Renal cortex interstitium (tissue), 11 donors: Measurements from ENCODE around the gene CLVS2. TPM values are rescaled to one million over a fixed set of nuclear protein-coding genes. Genes with fewer than 3 reads are reported as not detected.

Experiments
- DNase-seq, 11 donors: peaks; one replicate each; pipeline ENCODE4 v3.0.0-alpha.2; 2013; ENCODE audit warnings: low read depth in 9 of 11, low spot score in 4 of 11; ENCODE audit errors: extremely low read depth in 1 of 11
- polyA plus RNA-seq, 3 donors: library from polyadenylated mRNA; unstranded; fragments of 120-200 nt; gene quantifications; one replicate each; pipeline ENCODE4 v1.2.1, GENCODE V29; 2013; ENCODE audit not compliant: insufficient read length in 3 of 3

CLVS2 gene
- polyA plus RNA-seq, 3 donors, result 0.15 to 0.29 (median 0.28) TPM

GRCh38 chr6:123016431-123017103, 20.5 kb downstream of the CLVS2 start:
- DNase-seq, result no peak

DNA sequence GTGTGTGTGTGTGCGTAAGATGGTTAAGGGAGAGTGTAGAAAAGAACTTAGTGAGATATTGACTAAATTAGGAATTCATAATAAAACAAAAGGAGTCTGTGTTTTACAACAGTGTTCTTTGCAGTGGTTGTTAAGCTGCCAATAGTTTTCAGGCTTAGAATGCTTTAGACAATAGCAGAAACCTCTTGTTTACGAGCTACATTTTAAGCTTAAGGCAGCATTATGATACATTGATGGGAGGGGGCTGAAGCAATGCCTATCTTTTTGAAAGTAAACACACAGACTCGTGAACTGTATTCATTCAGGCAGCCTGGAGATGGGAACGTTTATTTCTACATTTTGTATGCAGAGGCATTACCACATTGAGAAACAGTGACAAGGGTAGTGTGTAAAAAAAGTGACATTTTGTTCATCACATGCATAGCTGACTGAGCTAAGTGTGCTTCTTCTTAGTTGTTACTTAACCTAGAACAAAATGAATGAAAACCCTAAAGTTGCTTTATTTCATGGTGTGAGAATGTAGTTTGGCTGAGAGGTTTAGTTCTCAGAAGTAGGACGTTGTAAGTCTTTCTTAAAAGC, 21.2 kb downstream of the CLVS2 start:
- DNase-seq, result no peak

DNA sequence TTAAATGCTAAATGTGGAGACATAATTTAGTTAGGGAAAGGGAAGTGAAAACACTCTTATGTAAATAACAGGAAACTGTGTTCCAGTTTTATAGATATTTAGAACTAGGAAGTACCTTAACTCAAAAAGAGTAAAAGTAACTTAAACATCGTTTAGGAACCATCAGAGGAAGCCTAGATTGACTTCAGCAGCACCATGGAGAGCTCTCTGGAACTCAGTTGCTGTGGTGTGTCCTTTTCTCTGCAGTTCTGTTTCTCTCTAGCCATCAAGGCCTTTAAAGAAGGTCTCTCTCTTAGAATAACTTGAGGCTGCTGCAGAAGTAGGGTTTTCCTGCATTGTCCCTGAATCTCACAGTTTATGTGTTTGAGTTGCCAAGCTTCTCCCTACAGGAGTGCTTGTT, 26.9 kb downstream of the CLVS2 start:
- peak in 4 of 11 donors; percentile 13 to 32 (median 20) for DNase-seq

GRCh38 chr6:123024976-123025375, 28.9 kb downstream of the CLVS2 start:
- DNase-seq, result peak in 3 of 11 donors; percentile 15 to 44 (median 35)

DNA sequence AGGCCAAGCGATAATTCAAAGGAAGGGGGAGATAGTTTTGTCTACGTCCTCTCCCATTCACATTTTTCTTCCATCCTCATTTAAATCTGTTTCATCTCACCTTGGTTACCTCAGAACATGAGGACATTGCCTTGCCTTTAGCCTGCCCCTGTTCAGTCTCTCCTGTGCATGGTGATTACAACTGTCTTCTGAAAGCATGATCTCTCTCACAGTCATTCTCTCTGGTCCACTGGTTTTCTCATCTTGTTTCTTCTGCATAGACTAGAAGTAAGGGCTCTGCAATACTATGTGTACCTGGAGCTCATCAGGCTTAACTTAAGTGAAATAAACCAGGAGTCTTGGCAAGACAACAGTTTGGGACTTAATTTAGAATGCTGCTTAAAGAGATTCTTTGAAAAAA, 31.4 kb downstream of the CLVS2 start:
- DNase-seq, result no peak

DNA sequence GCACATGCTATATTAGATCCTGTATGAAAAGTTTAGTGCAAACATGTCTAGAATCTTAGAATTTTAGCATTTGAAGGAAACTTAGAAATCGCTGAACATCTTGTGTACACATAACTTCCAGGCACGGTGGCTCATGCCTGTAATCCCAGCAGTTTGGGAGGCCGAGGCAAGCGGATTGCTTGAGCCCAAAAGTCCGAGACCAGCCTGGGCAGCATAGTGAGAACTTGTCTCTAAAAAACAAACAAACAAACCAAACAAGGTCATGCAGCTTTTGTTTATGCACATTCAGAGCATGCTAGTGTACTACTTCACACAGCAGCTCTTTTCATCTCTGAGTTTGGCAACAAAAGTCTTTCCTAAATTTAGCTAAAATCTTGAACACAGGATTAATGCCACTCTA, 32.2 kb downstream of the CLVS2 start:
- no peak for DNase-seq

GRCh38 chr6:123030282-123030681, 34.2 kb downstream of the CLVS2 start:
- DNase-seq, result no peak

DNA sequence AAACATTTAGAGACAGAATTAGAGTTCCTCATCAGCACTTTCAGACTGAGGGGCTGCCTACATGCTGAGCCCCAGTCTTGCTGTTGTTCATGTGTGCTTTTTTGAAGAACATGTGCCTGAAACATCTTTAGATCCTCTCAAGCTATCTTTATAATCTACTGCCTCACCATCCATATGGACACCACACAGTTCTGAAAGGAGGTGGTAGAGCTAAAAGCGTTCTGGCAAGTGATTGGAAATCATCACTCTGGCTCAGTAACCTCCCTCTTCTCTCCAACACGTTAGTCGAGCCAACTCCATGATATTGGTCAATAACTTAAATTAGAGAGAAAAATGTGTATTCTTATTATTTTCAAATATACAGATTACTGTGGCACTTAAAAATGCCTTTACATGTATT, 40.6 kb downstream of the CLVS2 start:
- DNase-seq, result no peak

DNA sequence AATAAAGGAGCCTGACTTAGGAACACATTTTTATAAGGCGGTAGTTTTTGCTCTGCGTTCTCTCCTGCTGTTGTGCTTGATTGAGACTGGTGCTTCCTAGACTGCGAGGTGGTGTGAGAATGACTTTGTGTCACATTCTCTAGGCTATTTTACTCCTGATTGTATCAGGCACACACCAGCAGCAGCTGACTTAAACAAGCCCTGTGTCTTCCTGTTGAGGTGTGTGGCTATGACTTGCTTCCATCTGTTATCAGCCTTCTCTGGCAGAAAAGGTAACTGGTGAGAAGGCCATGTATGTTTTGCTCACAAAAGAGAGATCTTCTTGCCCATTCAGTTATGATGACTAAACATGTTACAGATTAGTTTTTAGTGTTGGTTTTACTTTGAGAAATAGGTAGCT, 43.4 kb downstream of the CLVS2 start:
- no peak for DNase-seq

DNA sequence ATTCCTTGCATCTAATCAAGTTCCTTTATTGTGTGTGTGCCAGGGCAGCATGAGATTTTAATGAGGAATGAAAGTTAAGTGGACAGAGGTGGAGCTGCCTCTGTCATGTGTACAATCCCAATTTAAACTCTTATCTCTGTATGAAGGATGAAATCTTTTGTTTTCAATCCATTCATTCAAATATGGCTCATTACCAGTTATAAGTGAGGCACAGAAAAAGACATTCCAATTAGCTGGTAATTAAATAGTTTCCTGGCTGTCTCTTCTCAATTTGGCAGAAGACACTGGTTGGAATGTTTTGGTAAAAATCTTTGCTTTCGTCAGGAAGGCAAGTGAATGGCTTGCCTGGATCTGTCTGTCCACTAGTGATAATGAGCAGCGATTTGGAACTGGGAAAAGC, 46.4 kb downstream of the CLVS2 start:
- no peak for DNase-seq

GRCh38 chr6:123044341-123044860, 48.4 kb downstream of the CLVS2 start:
- no peak for DNase-seq

DNA sequence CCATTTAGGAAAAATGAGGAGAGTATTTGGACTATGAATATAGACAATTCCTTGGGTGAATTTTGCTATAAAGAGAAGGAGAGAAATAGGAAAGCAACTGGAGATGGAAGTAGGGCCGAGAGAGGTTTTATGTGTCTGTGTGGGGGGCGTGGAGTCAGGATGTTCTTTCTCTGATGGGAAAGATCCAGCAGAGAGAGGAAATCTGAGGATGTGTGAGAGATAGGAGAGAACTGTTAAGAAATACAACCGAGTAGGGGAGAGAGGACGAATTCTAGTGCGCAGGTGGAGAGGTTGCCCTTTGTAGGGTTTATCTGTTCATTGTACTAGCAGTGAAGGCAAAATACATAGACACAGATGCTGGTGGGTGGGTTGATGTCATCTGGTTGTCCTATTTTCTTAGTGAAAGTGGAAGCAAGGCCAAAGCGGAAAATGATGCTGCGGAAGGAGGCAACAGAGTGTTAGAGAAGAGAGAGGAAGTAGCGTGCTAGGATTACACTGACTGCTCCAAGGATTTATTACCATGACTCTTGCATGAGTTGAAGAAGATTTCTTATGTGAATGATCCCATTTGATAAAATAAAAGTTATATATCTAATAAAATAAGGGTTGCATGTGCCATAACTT, 57.7 kb downstream of the CLVS2 start:
- no peak for DNase-seq

DNA sequence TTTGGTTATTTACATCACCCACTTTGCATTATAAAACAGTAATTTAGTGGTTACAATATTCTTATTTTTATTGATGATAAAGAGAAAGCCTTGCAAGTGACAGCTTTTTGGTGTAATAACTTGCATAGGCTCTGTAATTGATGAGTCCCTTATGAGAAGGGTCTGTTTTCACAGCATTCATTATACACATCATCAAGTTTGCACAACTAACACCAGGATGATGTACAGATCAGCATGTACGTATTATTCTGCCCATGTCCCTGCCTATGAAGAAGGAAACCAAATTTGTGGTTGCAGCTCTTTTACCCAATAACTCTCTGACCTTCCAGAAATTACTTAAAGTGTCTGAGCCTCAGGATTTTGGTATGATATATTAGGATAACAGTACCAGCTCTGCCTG, 59.2 kb downstream of the CLVS2 start:
- DNase-seq, result no peak

GRCh38 chr6:123062670-123063069, 66.6 kb downstream of the CLVS2 start:
- DNase-seq, result no peak

GRCh38 chr6:123064038-123064437, 68.0 kb downstream of the CLVS2 start:
- no peak for DNase-seq

GRCh38 chr6:123074616-123075015, 78.6 kb downstream of the CLVS2 start:
- no peak for DNase-seq

- DNase-seq, result no peak
Measured at GRCh38 chr6:123085403-123085802, 89.4 kb downstream of the CLVS2 start.

GRCh38 chr6:123089226-123089625, 93.2 kb downstream of the CLVS2 start:
- DNase-seq, result peak in 4 of 11 donors; percentile 0 to 22 (median 11)

GRCh38 chr6:123091091-123091895, 95.3 kb downstream of the CLVS2 start:
- peak in 1 of 11 donors; percentile 1 for DNase-seq

DNA sequence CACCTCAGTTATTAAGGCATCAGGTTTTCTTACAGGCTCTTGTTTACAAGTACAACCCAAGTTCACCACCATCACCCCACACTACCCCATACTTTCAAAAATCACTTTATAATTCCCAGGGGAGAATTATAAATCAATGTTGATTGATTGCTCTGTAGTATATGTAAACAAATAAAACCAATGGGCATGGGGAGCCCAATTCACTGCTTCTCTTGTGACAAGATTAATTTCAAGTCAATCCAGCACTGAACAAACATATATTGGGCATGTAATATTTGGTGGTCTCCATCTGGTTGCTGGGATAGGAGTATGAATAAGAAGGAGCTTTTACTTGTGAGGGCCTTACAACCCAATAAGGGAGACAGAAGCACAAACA, 95.8 kb downstream of the CLVS2 start:
- DNase-seq, result no peak
